ENCODE results near the gene ALAS1.

DNA sequence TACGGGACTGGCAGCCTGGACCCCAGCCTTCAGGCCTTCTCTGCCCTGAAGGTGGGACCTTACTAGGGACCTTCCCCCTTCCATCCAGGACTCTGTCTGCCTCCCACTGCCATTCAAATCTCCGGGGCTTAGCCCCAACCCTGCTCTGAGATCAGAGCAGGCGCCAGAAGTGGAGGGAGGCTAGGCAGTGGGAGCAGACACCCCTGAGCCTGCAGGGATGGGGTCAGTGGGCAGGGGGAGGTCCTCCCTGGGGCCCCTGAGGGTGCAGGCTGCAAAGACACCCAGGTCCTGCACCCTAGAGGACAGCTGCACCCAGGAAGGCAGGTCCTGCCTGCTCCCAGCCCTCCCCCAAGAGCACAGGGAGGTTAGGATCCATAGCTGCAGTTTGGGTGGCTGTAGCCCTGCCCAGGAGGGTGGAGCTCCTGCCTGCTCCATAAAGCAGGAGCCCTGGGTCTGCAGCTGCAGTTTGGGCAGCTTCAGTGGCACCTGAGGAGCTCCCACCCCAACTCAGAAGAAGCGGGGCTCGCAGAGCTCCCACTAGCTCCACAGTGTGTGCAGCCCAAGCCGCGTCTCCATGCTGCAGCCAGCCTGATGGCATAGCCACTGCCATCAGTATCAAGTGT lies 35.6 kb upstream of the ALAS1 start:
- TF ChIP-seq, protein P1, sequence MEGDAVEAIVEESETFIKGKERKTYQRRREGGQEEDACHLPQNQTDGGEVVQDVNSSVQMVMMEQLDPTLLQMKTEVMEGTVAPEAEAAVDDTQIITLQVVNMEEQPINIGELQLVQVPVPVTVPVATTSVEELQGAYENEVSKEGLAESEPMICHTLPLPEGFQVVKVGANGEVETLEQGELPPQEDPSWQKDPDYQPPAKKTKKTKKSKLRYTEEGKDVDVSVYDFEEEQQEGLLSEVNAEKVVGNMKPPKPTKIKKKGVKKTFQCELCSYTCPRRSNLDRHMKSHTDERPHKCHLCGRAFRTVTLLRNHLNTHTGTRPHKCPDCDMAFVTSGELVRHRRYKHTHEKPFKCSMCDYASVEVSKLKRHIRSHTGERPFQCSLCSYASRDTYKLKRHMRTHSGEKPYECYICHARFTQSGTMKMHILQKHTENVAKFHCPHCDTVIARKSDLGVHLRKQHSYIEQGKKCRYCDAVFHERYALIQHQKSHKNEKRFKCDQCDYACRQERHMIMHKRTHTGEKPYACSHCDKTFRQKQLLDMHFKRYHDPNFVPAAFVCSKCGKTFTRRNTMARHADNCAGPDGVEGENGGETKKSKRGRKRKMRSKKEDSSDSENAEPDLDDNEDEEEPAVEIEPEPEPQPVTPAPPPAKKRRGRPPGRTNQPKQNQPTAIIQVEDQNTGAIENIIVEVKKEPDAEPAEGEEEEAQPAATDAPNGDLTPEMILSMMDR (IDR thresholded peaks at IDR 0.05 in 8 of 11, conservative IDR thresholded peaks at IDR 0.05 in 3 of 11), result no peak
- TF ChIP-seq POLR2A (IDR thresholded peaks at IDR 0.05), result no peak

Data from spleen (tissue), 7 donors.